Fibroblast of villous mesenchyme (primary cell): ENCODE results near the gene TAS1R1. TPM values are rescaled to one million over a fixed set of nuclear protein-coding genes. Genes with fewer than 3 reads are reported as not detected.

Source experiments
- DNase-seq: peaks from one replicate; pipeline ENCODE4 v3.0.0-alpha.2; 2010; ENCODE audit warnings: low read depth
- H3K4me3 ChIP-seq: 2 replicates; pipeline ENCODE4 v1.5.1; 2011; ENCODE audit warnings: low read depth, mild to moderate bottlenecking, low read length
- CTCF ChIP-seq: IDR thresholded peaks from 2 replicates; pipeline ENCODE4 v1.5.1; 2012; ENCODE audit warnings: low read depth, mild to moderate bottlenecking, low read length; ENCODE audit not compliant: insufficient read depth
- total RNA-seq: library from RNA; depleted of rRNA; stranded (reverse); fragments of >200 nt; gene quantifications from 2 replicates; pipeline ENCODE4 v1.2.3, GENCODE V29; 2012

Gene TAS1R1
- total RNA-seq, 1 donor, result not detected

- H3K4me3 ChIP-seq, result peak overlapping the region; percentile 93
- peak; percentile 68 for DNase-seq
- TF ChIP-seq CTCF, result no peak
These were observed 45.4 kb downstream of the TAS1R1 start for GRCh38 chr1:6600410-6601048.

- no peak for TF ChIP-seq CTCF
- peak; percentile 96 for DNase-seq
- peak overlapping the region; percentile 93 for H3K4me3 ChIP-seq
These were observed 46.2 kb downstream of the TAS1R1 start for GRCh38 chr1:6601049-6601922.

GRCh38 chr1:6601923-6602668 is 47.0 kb downstream of the TAS1R1 start:
- peak overlapping the region; percentile 93 for H3K4me3 ChIP-seq
- no peak for TF ChIP-seq CTCF
- DNase-seq, result peak; percentile 67

GRCh38 chr1:6602669-6603237 is 47.6 kb downstream of the TAS1R1 start, which contains the start of gene KLHL21:
KLHL21 (minus strand) TSS chr1:6602869; CDS start chr1:6602817, 52 bp downstream.
- peak; percentile 90 for DNase-seq
- H3K4me3 ChIP-seq, result peak within 1 kb of the TSS; percentile 93
- TF ChIP-seq CTCF, result no peak

GRCh38 chr1:6603238-6603914 is 48.3 kb downstream of the TAS1R1 start:
- peak overlapping the region; percentile 57 for H3K4me3 ChIP-seq
- DNase-seq, result peak; percentile 86
- no peak for TF ChIP-seq CTCF
